SK-N-SH (cell line): Measurements from ENCODE around the gene FN3K.

ENCODE experiments used
- CHD2 ChIP-seq: fragments of 150-350 bp; IDR thresholded peaks from 2 replicates; pipeline ENCODE4 v1.6.1; 2018; ENCODE audit warnings: low read length; ENCODE audit not compliant: partially characterized antibody
- EP300 ChIP-seq, 2 experiments: IDR thresholded peaks; 2 replicates each; pipeline versions ENCODE4 v1.4.0 to v1.6.1; 2012; ENCODE audit warnings: borderline replicate concordance in 1 of 2, low read depth in 1 of 2, low read length in 1 of 2
- FOXJ3 ChIP-seq: sonication (generic); formaldehyde crosslinking; IDR thresholded peaks from 2 replicates; pipeline ENCODE4 v1.5.1; 2020; ENCODE audit warnings: mild to moderate bottlenecking, missing genetic modification reagents
- POLR2AphosphoS5 ChIP-seq: IDR thresholded peaks from 2 replicates; pipeline ENCODE4 v1.6.1; 2012; ENCODE audit warnings: low read depth, low read length
- RAD21 ChIP-seq: IDR thresholded peaks from 2 replicates; pipeline ENCODE4 v1.6.1; 2012; ENCODE audit warnings: mild to moderate bottlenecking, low read length
- RFX5 ChIP-seq: IDR thresholded peaks from 2 replicates; pipeline ENCODE4 v1.6.1; 2012; ENCODE audit warnings: mild to moderate bottlenecking, improper control_type of control experiment, low read length
- SMC3 ChIP-seq: IDR thresholded peaks from 2 replicates; pipeline ENCODE4 v1.6.1; 2012; ENCODE audit warnings: low read depth, low read length, improper control_type of control experiment
- TAF1 ChIP-seq: IDR thresholded peaks from 2 replicates; pipeline ENCODE4 v1.6.1; 2012; ENCODE audit warnings: low read depth, mild to moderate bottlenecking, low read length, moderate library complexity, borderline replicate concordance
- TEAD4 ChIP-seq: IDR thresholded peaks from 2 replicates; pipeline ENCODE4 v1.4.0; 2012; ENCODE audit warnings: mild to moderate bottlenecking, borderline replicate concordance; ENCODE audit not compliant: insufficient read depth
- YY1 ChIP-seq: IDR thresholded peaks from 2 replicates; pipeline ENCODE4 v1.4.0; 2012; ENCODE audit warnings: low read depth, mild to moderate bottlenecking
- TF ChIP-seq, protein P1 (sequence below): fragments of 200-600 bp; sonication (generic); IDR thresholded peaks from 2 replicates; pipeline ENCODE4 v1.6.1; 2017; ENCODE audit warnings: antibody characterized with exemption, mild to moderate bottlenecking, moderate library complexity

DNA sequence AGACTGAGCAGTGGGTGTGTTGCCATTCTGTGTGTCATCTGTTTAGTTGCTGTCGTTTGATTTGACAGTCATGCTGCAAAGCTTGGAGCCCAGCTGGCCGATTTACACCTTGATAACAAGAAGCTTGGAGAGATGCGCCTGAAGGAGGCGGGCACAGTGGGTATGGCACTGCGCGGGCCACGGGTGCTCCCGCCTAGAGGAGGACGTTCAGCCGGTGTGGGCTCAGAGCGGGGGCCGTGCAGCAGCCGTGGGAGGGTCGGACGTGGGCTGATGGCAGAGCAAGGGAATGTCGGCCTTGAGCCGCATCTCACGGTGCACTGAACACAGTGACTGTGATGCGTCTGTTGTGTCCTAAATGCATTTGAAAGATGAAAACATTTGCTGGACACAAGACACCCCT is 15.2 kb upstream of the FN3K start:
- no peak for TF ChIP-seq EP300 (IDR thresholded peaks at IDR 0.05; ENCODE audit: borderline replicate concordance in 1 of 2, low read depth in 1 of 2, low read length in 1 of 2)
- TF ChIP-seq, protein P1, sequence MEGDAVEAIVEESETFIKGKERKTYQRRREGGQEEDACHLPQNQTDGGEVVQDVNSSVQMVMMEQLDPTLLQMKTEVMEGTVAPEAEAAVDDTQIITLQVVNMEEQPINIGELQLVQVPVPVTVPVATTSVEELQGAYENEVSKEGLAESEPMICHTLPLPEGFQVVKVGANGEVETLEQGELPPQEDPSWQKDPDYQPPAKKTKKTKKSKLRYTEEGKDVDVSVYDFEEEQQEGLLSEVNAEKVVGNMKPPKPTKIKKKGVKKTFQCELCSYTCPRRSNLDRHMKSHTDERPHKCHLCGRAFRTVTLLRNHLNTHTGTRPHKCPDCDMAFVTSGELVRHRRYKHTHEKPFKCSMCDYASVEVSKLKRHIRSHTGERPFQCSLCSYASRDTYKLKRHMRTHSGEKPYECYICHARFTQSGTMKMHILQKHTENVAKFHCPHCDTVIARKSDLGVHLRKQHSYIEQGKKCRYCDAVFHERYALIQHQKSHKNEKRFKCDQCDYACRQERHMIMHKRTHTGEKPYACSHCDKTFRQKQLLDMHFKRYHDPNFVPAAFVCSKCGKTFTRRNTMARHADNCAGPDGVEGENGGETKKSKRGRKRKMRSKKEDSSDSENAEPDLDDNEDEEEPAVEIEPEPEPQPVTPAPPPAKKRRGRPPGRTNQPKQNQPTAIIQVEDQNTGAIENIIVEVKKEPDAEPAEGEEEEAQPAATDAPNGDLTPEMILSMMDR: no peak
- TF ChIP-seq TEAD4: no peak
- TF ChIP-seq TAF1: no peak
- TF ChIP-seq RAD21: no peak
- no peak for TF ChIP-seq FOXJ3 (CRISPR knock-in tag)
- TF ChIP-seq POLR2AphosphoS5: no peak
- TF ChIP-seq RFX5: no peak
- no peak for TF ChIP-seq YY1
- TF ChIP-seq SMC3: no peak
- TF ChIP-seq CHD2: no peak
